ENCODE measurements around the gene AHNAK2.
"Not testable (repeated sequence)": the region's sequence is repeated elsewhere in the genome, so short reads cannot be mapped to it uniquely, and the experiment has no call there.

The AHNAK2 gene

GRCh38 chr14:104977681-104978653, at the start of gene AHNAK2:
AHNAK2 (minus strand) TSS chr14:104978374; CDS start chr14:104978237, 137 bp downstream.
- no peak for TF ChIP-seq CTCF (IDR thresholded peaks at IDR 0.05; ENCODE audit: low read depth, low read length)
- H3K4me3 ChIP-seq (ENCODE audit: low read depth, low read length): peak within 1 kb of the TSS; percentile 58

- H3K4me3 ChIP-seq (ENCODE audit: low read depth, low read length): not testable (repeated sequence)
Measured at GRCh38 chr14:105027718-105028117, 49.5 kb upstream of the AHNAK2 start.

GRCh38 chr14:105026802-105027563, 48.8 kb upstream of the AHNAK2 start:
- TF ChIP-seq CTCF (IDR thresholded peaks at IDR 0.05; ENCODE audit: low read depth, low read length): no peak
- H3K4me3 ChIP-seq (ENCODE audit: low read depth, low read length): no peak overlapping the region

GRCh38 chr14:105026033-105026785, 48.0 kb upstream of the AHNAK2 start:
- TF ChIP-seq CTCF (IDR thresholded peaks at IDR 0.05; ENCODE audit: low read depth, low read length): no peak
- no peak overlapping the region for H3K4me3 ChIP-seq (ENCODE audit: low read depth, low read length)

- H3K4me3 ChIP-seq (ENCODE audit: low read depth, low read length): no peak overlapping the region
- TF ChIP-seq CTCF (IDR thresholded peaks at IDR 0.05; ENCODE audit: low read depth, low read length): no peak
Measured at GRCh38 chr14:105025429-105025828, 47.3 kb upstream of the AHNAK2 start.

GRCh38 chr14:105023791-105024480, 45.8 kb upstream of the AHNAK2 start:
- H3K4me3 ChIP-seq (ENCODE audit: low read depth, low read length): no peak overlapping the region
- no peak for TF ChIP-seq CTCF (IDR thresholded peaks at IDR 0.05; ENCODE audit: low read depth, low read length)

GRCh38 chr14:105023144-105023543, 45.0 kb upstream of the AHNAK2 start:
- H3K4me3 ChIP-seq (ENCODE audit: low read depth, low read length): no peak overlapping the region
- TF ChIP-seq CTCF (IDR thresholded peaks at IDR 0.05; ENCODE audit: low read depth, low read length): no peak
